ENCODE results near the gene USP40. TPM values are rescaled to one million over a fixed set of nuclear protein-coding genes. Genes with fewer than 3 reads are reported as not detected.

USP40 gene
- total and polyA plus RNA-seq, 3 donors from 2014 or later: 42.0 to 87.3 (median 70.2) TPM

DNA sequence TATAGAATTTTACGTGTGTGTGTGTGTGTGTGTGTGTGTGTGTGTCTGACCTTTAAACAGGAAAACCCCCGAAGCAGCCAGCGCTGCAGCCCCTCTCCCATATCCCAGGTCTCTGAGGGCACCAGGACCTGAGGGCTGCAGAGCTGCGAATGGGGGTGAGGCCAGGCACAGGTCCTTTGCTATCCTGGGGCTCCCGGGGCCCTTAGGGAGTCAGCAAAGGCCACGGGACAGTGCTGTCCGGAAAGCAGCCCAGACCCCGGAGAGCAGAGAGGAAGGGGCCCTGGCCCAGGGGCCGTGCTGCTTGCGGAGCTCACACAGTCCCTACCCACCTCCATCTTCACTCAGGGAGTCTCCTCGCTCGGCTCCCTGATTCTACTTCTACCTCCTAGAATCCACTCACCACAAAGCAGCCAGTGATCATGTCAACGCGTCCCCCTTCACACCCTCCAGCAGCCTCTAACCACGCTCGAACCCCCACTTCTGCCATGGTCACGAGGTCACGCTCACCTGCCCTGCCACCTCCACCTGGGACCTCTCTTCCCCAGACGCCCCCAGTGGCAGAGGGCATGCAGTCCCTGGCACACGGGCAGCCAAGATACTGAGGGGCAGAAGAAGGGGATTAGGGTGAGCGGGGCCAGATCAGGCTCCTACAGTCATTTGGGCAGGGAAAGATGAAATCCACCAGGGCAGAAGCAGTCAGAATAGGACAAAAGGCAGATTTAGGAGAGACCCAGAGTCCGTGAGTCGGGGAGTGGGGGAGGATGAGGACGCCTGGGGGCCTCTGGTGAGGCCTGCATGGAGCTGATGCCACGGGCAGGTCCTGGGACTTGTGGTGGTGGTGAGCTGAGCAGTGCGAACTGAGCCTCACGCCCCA, 86.7 kb downstream of the USP40 start:
- Histone ChIP-seq H3K4me1 (no peaks in the 10 kb centered on the region), H3K27ac (no peak overlapping the region), H3K36me3 (ENCODE audit: low read depth, missing control alignments) (no peaks in the 10 kb centered on the region), H3K9me3 (no peaks in the 10 kb centered on the region), H3K27me3 (no peaks in the 10 kb centered on the region), H3K4me3 (no peak overlapping the region)
- TF ChIP-seq, protein P1, sequence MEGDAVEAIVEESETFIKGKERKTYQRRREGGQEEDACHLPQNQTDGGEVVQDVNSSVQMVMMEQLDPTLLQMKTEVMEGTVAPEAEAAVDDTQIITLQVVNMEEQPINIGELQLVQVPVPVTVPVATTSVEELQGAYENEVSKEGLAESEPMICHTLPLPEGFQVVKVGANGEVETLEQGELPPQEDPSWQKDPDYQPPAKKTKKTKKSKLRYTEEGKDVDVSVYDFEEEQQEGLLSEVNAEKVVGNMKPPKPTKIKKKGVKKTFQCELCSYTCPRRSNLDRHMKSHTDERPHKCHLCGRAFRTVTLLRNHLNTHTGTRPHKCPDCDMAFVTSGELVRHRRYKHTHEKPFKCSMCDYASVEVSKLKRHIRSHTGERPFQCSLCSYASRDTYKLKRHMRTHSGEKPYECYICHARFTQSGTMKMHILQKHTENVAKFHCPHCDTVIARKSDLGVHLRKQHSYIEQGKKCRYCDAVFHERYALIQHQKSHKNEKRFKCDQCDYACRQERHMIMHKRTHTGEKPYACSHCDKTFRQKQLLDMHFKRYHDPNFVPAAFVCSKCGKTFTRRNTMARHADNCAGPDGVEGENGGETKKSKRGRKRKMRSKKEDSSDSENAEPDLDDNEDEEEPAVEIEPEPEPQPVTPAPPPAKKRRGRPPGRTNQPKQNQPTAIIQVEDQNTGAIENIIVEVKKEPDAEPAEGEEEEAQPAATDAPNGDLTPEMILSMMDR (IDR thresholded peaks at IDR 0.05): no peak
- no peak for TF ChIP-seq POLR2A (IDR thresholded peaks at IDR 0.05)
- no peak for DNase-seq
- intact Hi-C loops (cut with DNase I; ENCODE audit: low total_unique reads): no loop called here
- WGBS, 2 donors: 89 to 92% methylated on average over 22 to 27 of the region's 27 CpGs

DNA sequence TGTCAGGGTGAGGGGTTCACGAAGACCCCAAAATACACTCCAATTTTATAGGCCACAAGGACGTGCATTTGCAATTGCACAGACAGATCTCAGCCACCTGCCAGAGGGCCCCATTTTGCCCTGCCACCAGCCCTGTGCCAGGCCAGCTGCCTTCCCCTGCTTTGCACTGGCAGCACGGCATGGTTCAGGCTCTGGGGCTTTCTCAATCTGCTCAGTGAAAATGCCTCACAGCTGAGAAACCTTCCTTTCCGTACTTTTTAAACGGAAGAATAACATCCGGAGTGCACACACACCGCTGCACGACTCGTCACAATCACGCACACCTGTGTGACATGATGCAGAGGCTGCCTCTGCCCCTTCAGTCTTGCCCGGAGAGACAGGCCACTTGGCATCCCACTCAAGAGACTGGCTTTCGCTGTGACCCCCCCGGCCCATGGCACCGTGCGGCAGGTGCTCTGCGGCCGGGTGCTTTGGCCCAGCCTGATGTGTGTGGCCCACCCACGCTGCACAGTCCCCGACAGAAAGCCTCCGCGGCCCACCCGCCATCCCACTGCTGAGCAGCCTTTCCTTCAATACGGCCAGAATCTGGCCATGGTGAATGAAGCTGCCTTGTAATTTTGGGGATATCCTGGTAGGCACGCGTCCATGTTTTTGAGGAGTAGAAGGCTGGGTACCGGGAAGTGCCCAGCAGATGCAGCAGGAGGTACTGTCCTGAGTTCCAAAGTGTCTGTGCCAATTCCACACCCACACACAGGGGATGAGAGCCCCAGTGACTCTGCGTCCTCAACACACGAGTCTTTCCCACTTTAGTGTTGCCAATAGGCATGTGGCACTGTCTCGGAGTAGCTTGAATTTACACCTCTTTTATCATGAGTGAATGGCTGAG, 88.8 kb downstream of the USP40 start:
- intact Hi-C loops (cut with DNase I; ENCODE audit: low total_unique reads): no loop called here
- WGBS, 2 donors: 91 to 92% methylated on average over 8 to 29 of the region's 29 CpGs
- H3K9me3 ChIP-seq: no peaks in the 10 kb centered on the region
- no peak for DNase-seq
- no peaks in the 10 kb centered on the region for H3K36me3 ChIP-seq (ENCODE audit: low read depth, missing control alignments)
- TF ChIP-seq, protein P1 (IDR thresholded peaks at IDR 0.05): no peak
- no peak for TF ChIP-seq POLR2A (IDR thresholded peaks at IDR 0.05)
- H3K4me3 ChIP-seq: no peak overlapping the region
- H3K27me3 ChIP-seq: no peaks in the 10 kb centered on the region
- no peaks in the 10 kb centered on the region for H3K4me1 ChIP-seq
- H3K27ac ChIP-seq: no peak overlapping the region

DNA sequence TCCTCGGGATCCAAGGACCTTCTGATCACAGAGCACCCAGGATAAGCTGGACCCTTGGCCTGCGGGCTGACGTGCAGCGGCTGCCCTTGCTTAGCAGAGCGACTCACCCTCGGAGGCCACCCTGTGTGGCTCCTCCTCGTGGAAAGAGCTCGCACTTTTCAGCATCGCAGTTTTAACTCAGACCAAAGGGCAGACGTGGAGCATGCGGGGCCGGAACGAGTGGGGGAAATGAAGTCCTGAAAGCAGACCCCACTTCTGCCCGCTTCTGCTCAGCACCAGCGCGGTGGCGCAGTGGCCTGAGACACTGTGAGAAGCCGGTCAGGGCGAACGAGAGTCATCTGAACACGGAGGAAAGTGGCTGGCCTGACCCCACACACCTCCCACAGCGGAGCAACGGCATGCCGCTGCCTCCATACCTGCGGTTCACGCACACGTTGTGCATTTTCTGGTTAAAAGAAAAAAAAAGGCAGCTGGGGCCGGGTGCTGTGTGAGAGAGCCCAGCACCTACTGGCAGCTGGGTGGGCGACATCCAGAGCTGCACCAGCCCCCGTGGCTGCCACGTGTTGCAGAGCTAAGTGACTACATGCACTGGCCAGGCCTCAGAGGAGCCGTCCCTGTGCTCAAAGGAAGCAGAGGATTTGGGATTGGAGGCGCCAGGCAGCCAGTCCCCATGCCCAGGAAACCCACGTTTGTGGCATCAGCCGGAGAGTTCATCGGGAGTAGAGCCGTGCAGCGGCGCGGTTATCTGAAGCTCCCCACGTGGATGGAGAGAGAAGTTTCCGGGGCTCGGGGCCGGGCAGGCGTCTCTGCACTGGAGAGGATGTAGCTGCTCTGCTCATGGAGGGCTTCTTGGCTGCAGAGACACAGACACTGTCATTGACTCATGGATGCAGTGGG, 89.7 kb downstream of the USP40 start:
- no peak for TF ChIP-seq POLR2A (IDR thresholded peaks at IDR 0.05)
- TF ChIP-seq, protein P1 (IDR thresholded peaks at IDR 0.05): no peak
- Histone ChIP-seq H3K36me3 (ENCODE audit: low read depth, missing control alignments) (no peaks in the 10 kb centered on the region), H3K27ac (no peak overlapping the region), H3K4me1 (no peaks in the 10 kb centered on the region), H3K4me3 (no peak overlapping the region), H3K27me3 (no peaks in the 10 kb centered on the region), H3K9me3 (no peaks in the 10 kb centered on the region)
- WGBS, 2 donors: 94 to 95% methylated on average over 40 to 45 of the region's 45 CpGs
- intact Hi-C loops (cut with DNase I; ENCODE audit: low total_unique reads): no loop called here
- no peak for DNase-seq

DNA sequence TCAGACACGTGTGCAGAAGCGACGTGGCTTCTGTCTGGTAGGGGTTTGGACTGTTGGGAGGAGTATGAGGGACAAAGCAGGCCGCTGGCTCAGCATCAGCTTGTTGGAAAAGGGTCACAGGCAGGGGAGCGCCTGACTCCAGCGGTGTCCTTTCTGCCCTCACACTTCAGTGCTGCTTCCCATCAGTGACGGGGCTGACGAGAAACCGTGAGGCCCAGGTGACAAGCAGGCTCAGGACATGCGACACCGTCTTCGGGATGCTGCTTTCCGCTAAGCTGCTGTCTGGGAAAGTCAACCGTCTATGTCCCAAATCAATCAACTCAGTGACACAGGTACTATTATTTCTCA, 90.5 kb downstream of the USP40 start:
- no peak for DNase-seq
- WGBS, 2 donors: 94 to 96% methylated on average over 14 of the region's 14 CpGs
- TF ChIP-seq, protein P1 (IDR thresholded peaks at IDR 0.05): no peak
- TF ChIP-seq POLR2A (IDR thresholded peaks at IDR 0.05): no peak
- no peaks in the 10 kb centered on the region for H3K36me3 ChIP-seq (ENCODE audit: low read depth, missing control alignments)
- H3K27ac ChIP-seq: no peak overlapping the region
- no peaks in the 10 kb centered on the region for H3K27me3 ChIP-seq
- H3K9me3 ChIP-seq: no peaks in the 10 kb centered on the region
- intact Hi-C loops (cut with DNase I; ENCODE audit: low total_unique reads): no loop called here
- no peaks in the 10 kb centered on the region for H3K4me1 ChIP-seq
- H3K4me3 ChIP-seq: no peak overlapping the region

Measured in testis (tissue), 3 donors.